ENCODE measurements around the gene TNIP2.

DNA sequence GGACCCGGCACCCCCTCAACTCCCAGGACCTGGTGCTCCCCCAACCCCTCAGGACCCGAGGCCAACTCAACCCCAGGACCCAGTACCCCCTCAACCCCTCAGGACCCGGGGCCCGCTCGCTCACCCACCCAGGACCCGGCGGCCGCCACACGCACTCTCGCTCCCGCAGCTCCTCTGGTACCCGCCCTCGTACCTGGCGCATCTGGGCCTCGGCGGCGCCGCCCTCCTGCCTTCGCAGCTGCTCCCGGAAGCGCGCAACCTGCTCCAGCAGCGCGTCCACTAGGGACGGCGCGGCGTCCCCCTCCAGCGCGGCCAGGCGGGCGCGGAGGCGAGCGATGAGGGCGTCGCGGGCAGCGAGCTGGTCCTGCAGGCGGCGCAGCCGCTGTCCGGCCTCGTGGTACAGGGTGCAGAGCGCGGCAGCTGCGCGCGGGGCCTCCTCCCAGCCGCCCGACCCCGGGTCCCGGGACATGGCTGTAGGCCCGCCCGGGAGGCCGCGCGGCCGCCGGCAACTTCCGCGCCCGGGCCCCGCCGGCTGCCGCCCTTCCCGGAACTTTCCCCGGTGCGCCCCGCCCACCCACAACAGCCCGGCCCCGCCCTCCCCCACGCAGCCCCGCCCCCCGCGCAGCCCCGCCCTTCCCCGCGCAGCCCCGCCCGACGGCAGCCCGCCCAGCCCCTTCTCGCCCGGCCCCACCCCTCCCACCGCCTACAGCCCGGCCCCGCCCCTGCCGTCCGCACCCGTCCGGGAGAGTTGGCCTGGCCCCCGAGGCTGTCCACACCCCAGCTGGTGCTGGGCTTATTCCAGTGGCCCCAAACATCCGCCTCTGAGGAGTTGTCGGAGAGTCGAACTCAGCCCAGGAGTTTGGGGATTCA is at the start of gene TNIP2:
- TF ChIP-seq, protein P1, sequence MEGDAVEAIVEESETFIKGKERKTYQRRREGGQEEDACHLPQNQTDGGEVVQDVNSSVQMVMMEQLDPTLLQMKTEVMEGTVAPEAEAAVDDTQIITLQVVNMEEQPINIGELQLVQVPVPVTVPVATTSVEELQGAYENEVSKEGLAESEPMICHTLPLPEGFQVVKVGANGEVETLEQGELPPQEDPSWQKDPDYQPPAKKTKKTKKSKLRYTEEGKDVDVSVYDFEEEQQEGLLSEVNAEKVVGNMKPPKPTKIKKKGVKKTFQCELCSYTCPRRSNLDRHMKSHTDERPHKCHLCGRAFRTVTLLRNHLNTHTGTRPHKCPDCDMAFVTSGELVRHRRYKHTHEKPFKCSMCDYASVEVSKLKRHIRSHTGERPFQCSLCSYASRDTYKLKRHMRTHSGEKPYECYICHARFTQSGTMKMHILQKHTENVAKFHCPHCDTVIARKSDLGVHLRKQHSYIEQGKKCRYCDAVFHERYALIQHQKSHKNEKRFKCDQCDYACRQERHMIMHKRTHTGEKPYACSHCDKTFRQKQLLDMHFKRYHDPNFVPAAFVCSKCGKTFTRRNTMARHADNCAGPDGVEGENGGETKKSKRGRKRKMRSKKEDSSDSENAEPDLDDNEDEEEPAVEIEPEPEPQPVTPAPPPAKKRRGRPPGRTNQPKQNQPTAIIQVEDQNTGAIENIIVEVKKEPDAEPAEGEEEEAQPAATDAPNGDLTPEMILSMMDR (conservative IDR thresholded peaks at IDR 0.05; ENCODE audit: low read length), result no peak
- no peak for TF ChIP-seq EZH2phosphoT487 (IDR thresholded peaks at IDR 0.05; ENCODE audit: borderline replicate concordance, low read depth, low read length)
